Measurements from ENCODE around the gene ITGA2. TPM values are rescaled to one million over a fixed set of nuclear protein-coding genes. Genes with fewer than 3 reads are reported as not detected.

ITGA2 gene
- total and polyA plus RNA-seq, 2 of the 8 experiments (the other 6 are each of a cell fraction or from before 2014, with no cell fraction given) = 1.4 to 7.7 TPM

DNA sequence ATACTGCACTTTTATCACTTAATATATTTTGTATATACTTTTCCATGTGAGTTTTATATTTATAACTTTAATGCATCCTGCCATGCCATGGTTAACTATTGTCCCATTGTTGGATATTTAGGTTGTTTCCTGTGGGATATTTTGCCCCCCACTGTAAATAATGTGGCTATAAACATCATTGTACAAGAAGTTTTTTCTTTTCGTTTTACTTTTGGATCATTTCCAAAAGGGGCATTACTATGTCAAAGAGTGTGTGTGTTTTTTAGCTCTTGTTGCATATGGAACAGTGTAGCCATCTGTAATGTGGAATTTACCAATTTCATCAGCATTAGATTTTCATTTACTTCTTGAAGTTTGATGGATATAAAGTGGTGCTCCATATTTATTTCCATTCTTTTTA, 13.3 kb downstream of the ITGA2 start:
- Histone ChIP-seq H3K27me3 (replicated peaks in 1 of 4; ENCODE audit: control insufficient read depth in 3 of 4, extremely low read depth in 1 of 4, insufficient read depth in 3 of 4, low read length in 3 of 4) (peaks cover 0 to 1% (median 0%) of the 10 kb centered on the region in 4 experiments; a peak in 1 of 7 replicates), H2BK5ac (ENCODE audit: low read depth, low read length) (no peak overlapping the region), H3K23me2 (ENCODE audit: low read depth, low read length) (no peaks in the 10 kb centered on the region), H4K8ac (ENCODE audit: extremely low read depth, insufficient read depth, low read length) (no peak overlapping the region), H2BK20ac (ENCODE audit: low read length) (no peak overlapping the region), H3K4me2 (ENCODE audit: insufficient read depth in 1 of 2, low read depth in 2 of 2, low read length in 2 of 2) (no peak overlapping the region), H3K79me1 (ENCODE audit: low read depth, low read length) (no peaks in the 10 kb centered on the region), H2AFZ (ENCODE audit: low read length) (no peak overlapping the region), H3K4me3 (ENCODE audit: extremely low read depth in 1 of 4, insufficient read depth in 2 of 4, low read depth in 3 of 4, low read length in 4 of 4) (no peak overlapping the region), H3K18ac (ENCODE audit: extremely low read depth, low read length) (no peak overlapping the region), H2AK5ac (ENCODE audit: low read depth, low read length) (no peak overlapping the region), H2BK15ac (ENCODE audit: low read length) (no peak overlapping the region), H3K9ac (replicated peaks in 1 of 4; ENCODE audit: extremely low read depth in 1 of 4, low read depth in 3 of 4, low read length in 3 of 4) (no peak overlapping the region), H2BK12ac (ENCODE audit: low read depth, low read length) (no peak overlapping the region), H3K27ac (ENCODE audit: low read depth, low read length) (no peak overlapping the region), H3K4ac (replicated peaks; ENCODE audit: insufficient read length, low read depth, low read length) (no peak overlapping the region), H4K5ac (ENCODE audit: insufficient read length, low read depth, low read length) (no peak overlapping the region), H3K4me1 (replicated peaks in 1 of 4; ENCODE audit: control insufficient read depth in 3 of 4, insufficient read depth in 4 of 4, low read length in 3 of 4) (no peaks in the 10 kb centered on the region), H3K9me3 (ENCODE audit: insufficient read depth in 2 of 2, low read depth in 1 of 2, low read length in 1 of 2) (no peaks in the 10 kb centered on the region), H2BK120ac (replicated peaks; ENCODE audit: low read depth, low read length) (no peak overlapping the region), H4K20me1 (replicated peaks in 1 of 2; ENCODE audit: control insufficient read depth in 1 of 2, insufficient read depth in 2 of 2, low read length in 2 of 2) (no peaks in the 10 kb centered on the region), H3K23ac (ENCODE audit: insufficient read length) (no peak overlapping the region), H3K56ac (replicated peaks; ENCODE audit: insufficient read length, low read depth, low read length) (no peak overlapping the region), H3K79me2 (ENCODE audit: control insufficient read depth in 1 of 2, insufficient read depth in 2 of 2, low read length in 2 of 2) (no peaks in the 10 kb centered on the region), H3K36me3 (ENCODE audit: control insufficient read depth in 2 of 4, insufficient read depth in 4 of 4, low read length in 3 of 4) (no peaks in the 10 kb centered on the region), H3K14ac (ENCODE audit: insufficient read length) (no peak overlapping the region), H4K91ac (replicated peaks; ENCODE audit: insufficient read length, low read length) (no peak overlapping the region)
- TF ChIP-seq CHD2 (IDR thresholded peaks at IDR 0.05; ENCODE audit: low read length) (no peak), BACH1 (IDR thresholded peaks at IDR 0.05; ENCODE audit: low read length) (no peak), BRCA1 (IDR thresholded peaks at IDR 0.05; ENCODE audit: low read depth, low read length) (no peak)
- TF ChIP-seq, protein P1, sequence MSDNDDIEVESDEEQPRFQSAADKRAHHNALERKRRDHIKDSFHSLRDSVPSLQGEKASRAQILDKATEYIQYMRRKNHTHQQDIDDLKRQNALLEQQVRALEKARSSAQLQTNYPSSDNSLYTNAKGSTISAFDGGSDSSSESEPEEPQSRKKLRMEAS (IDR thresholded peaks at IDR 0.05) = no peak
- ChIA-PET CTCF (ENCODE audit: partially characterized antibody) (no interaction called here), POLR2A (ENCODE audit: partially characterized antibody) (no interaction called here)
- no peak for DNase-seq (ENCODE audit: low read depth in 1 of 2, low spot score in 2 of 2)
- WGBS, 2 experiments (ENCODE audit: extremely low coverage in 1 of 2, insufficient coverage in 1 of 2, insufficient read length in 1 of 2, insufficient replicate concordance in 2 of 2, low coverage in 1 of 2, low lambda C conversion rate in 2 of 2, missing lambda C conversion rate in 1 of 2) = 92% methylated on average over 1 of the region's 1 CpG; no CpG with 5 or more reads in 1 of the 2 experiments
- no peak for FAIRE-seq

Data from H1 (cell line).